ENCODE data around the gene ROR2.

The ROR2 gene

GRCh38 chr9:91949946-91950664 is at the start of gene ROR2:
TSS of gene ROR2 (minus strand) at chr9:91950228.
- no peak for DNase-seq (ENCODE audit: extremely low read depth, low read depth)
- TF ChIP-seq CTCF (IDR thresholded peaks at IDR 0.05; ENCODE audit: low read depth, low read length), result peak; percentile 23

GRCh38 chr9:91995000-91995655 is 45.1 kb upstream of the ROR2 start:
- no peak for DNase-seq (ENCODE audit: extremely low read depth, low read depth)
- no peak for TF ChIP-seq CTCF (IDR thresholded peaks at IDR 0.05; ENCODE audit: low read depth, low read length)

- no peak for TF ChIP-seq CTCF (IDR thresholded peaks at IDR 0.05; ENCODE audit: low read depth, low read length)
- DNase-seq (ENCODE audit: extremely low read depth, low read depth), result no peak
Observed at GRCh38 chr9:91994422-91994821, 44.4 kb upstream of the ROR2 start.

GRCh38 chr9:91992461-91993041 is 42.5 kb upstream of the ROR2 start:
- no peak for TF ChIP-seq CTCF (IDR thresholded peaks at IDR 0.05; ENCODE audit: low read depth, low read length)
- DNase-seq (ENCODE audit: extremely low read depth, low read depth), result peak; percentile 86

- TF ChIP-seq CTCF (IDR thresholded peaks at IDR 0.05; ENCODE audit: low read depth, low read length), result no peak
- no peak for DNase-seq (ENCODE audit: extremely low read depth, low read depth)
Observed at GRCh38 chr9:91991721-91992341, 41.8 kb upstream of the ROR2 start.

- no peak for TF ChIP-seq CTCF (IDR thresholded peaks at IDR 0.05; ENCODE audit: low read depth, low read length)
- DNase-seq (ENCODE audit: extremely low read depth, low read depth), result no peak
Observed at GRCh38 chr9:91986248-91986647, 36.2 kb upstream of the ROR2 start.

- no peak for TF ChIP-seq CTCF (IDR thresholded peaks at IDR 0.05; ENCODE audit: low read depth, low read length)
- DNase-seq (ENCODE audit: extremely low read depth, low read depth), result no peak
Observed at GRCh38 chr9:91985692-91986091, 35.7 kb upstream of the ROR2 start.

Measured in AG09319 (cell line).